PFSK-1 (cell line): ENCODE measurements around the gene TICRR.
A peak's percentile ranks its signal among the peaks of the same experiment; 100 is the strongest.

Experiments
- FOXP2 ChIP-seq: optimal IDR thresholded peaks from 2 replicates; pipeline ENCODE3; 2011; ENCODE audit warnings: borderline replicate concordance, control low read depth, inconsistent platforms; ENCODE audit not compliant: insufficient read depth; ENCODE audit errors: extremely low read length, extremely low read depth
- POLR2AphosphoS5 ChIP-seq: IDR thresholded peaks from 2 replicates; pipeline ENCODE4 v1.6.1; 2012; ENCODE audit warnings: low read depth, mild to moderate bottlenecking, control low read depth, low read length, moderate library complexity
- REST ChIP-seq, 2 experiments: IDR thresholded peaks; 2 replicates each; pipeline versions ENCODE4 v1.6.1 to v1.8.0; 2011 to 2012; ENCODE audit warnings: low read depth in 2 of 2, low read length in 2 of 2, control low read depth in 1 of 2, inconsistent platforms in 1 of 2, mild to moderate bottlenecking in 1 of 2, moderate library complexity in 1 of 2; ENCODE audit not compliant: insufficient read depth in 1 of 2
- SIN3A ChIP-seq: IDR thresholded peaks from 2 replicates; pipeline ENCODE4 v1.6.1; 2012; ENCODE audit warnings: mild to moderate bottlenecking, low read length, moderate library complexity, borderline replicate concordance; ENCODE audit not compliant: insufficient read depth
- TAF1 ChIP-seq: IDR thresholded peaks from 2 replicates; pipeline ENCODE4 v1.6.1; 2012; ENCODE audit warnings: low read length, control low read depth, borderline replicate concordance; ENCODE audit not compliant: insufficient read depth

DNA sequence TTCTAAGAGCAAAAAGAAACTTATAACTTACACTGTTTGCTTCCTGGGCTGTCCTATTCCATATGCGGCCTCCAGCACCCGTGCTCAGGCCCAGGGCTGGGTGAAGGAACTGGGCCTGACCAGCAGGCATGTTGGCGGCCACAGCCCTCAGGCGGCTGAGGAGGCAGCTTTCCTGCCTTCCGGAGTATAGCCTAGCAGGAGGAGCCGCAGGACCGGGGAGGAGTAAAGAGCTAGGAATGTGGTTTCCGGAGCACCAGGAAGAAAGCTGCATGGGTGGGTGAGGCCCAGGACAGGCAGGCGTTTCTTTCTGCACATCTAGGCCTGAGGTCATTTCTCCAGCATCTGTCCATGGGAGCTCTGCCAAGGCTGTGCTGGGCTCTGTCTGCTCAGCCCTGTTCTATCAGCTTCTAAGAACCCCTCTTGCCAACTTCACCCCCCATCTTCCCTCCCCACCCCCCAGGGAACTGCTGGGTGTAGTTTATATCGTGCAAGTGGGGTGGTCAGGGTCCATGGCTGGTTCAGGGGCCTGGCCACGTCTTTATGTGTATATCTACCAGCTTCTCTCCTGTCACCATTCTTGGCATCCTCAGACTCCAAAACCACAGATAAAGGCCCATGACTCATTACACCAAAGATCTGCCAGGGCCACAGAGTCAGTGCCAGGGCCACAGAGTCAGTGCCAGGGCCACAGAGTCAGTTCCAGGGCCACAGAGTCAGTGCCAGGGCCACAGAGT, 87.8 kb downstream of the TICRR start:
- TF ChIP-seq TAF1 (no peak), POLR2AphosphoS5 (peak; percentile 89), SIN3A (no peak), REST (IDR thresholded peaks at IDR 0.05; ENCODE audit: insufficient read depth in 1 of 2, low read depth in 2 of 2, low read length in 2 of 2) (peak in 1 of 2 experiments; percentile 34; a peak in 1 of 4 replicates), FOXP2 (no peak)
